Activated T-cell treated with anti-CD3 and anti-CD28 coated beads, Interleukin-2, amount 50 U/mL, for 24 hours (primary cell): ENCODE data around the gene SERPINB8.

Experiments used
- DNase-seq: peaks from one replicate; pipeline ENCODE4 v3.0.0-alpha.2; 2020
- H3K27ac Mint-ChIP-seq: 2 replicates; pipeline ENCODE4 v1.8.0; 2020; ENCODE audit warnings: mild to moderate bottlenecking, mixed read lengths
- H3K27me3 Mint-ChIP-seq: 2 replicates; pipeline ENCODE4 v1.8.0; 2020; ENCODE audit warnings: mixed read lengths
- H3K36me3 Mint-ChIP-seq: 2 replicates; pipeline ENCODE4 v1.8.0; 2020; ENCODE audit warnings: low read depth, mixed read lengths
- H3K4me1 Mint-ChIP-seq: 2 replicates; pipeline ENCODE4 v1.8.0; 2020; ENCODE audit warnings: low read depth, mixed read lengths
- H3K4me3 Mint-ChIP-seq: 2 replicates; pipeline ENCODE4 v1.8.0; 2020; ENCODE audit warnings: mild to moderate bottlenecking, moderate library complexity, mixed read lengths
- H3K9me3 Mint-ChIP-seq: 2 replicates; pipeline ENCODE4 v1.8.0; 2020; ENCODE audit warnings: mixed read lengths

SERPINB8 gene

GRCh38 chr18:63953811-63954210 lies 16.1 kb upstream of the SERPINB8 start:
- H3K4me3 Mint-ChIP-seq = no peak overlapping the region
- no peak overlapping the region for H3K27ac Mint-ChIP-seq
- no peak for DNase-seq
- H3K27me3 Mint-ChIP-seq = peaks cover 38% of the 10 kb centered on the region
- H3K9me3 Mint-ChIP-seq = peaks cover 5% of the 10 kb centered on the region
- peaks cover 4% of the 10 kb centered on the region for H3K36me3 Mint-ChIP-seq
- H3K4me1 Mint-ChIP-seq = peaks cover 35% of the 10 kb centered on the region

GRCh38 chr18:63956755-63957154 lies 13.1 kb upstream of the SERPINB8 start:
- H3K27me3 Mint-ChIP-seq = peaks cover 51% of the 10 kb centered on the region
- peaks cover 12% of the 10 kb centered on the region for H3K4me1 Mint-ChIP-seq
- no peak for DNase-seq
- peaks cover under 1% of the 10 kb centered on the region for H3K36me3 Mint-ChIP-seq
- no peak overlapping the region for H3K4me3 Mint-ChIP-seq
- H3K9me3 Mint-ChIP-seq = peaks cover under 1% of the 10 kb centered on the region
- no peak overlapping the region for H3K27ac Mint-ChIP-seq

- Mint-ChIP-seq H3K27ac (no peak overlapping the region), H3K36me3 (no peaks in the 10 kb centered on the region), H3K4me1 (peaks cover 9% of the 10 kb centered on the region), H3K4me3 (no peak overlapping the region), H3K9me3 (no peaks in the 10 kb centered on the region), H3K27me3 (peaks cover 35% of the 10 kb centered on the region)
- DNase-seq = no peak
Observed at GRCh38 chr18:63960891-63961290, 9.0 kb upstream of the SERPINB8 start.

- no peak for DNase-seq
- H3K4me3 Mint-ChIP-seq = no peak overlapping the region
- H3K9me3 Mint-ChIP-seq = no peaks in the 10 kb centered on the region
- H3K27me3 Mint-ChIP-seq = peaks cover 29% of the 10 kb centered on the region
- H3K4me1 Mint-ChIP-seq = peaks cover 8% of the 10 kb centered on the region
- H3K36me3 Mint-ChIP-seq = no peaks in the 10 kb centered on the region
- no peak overlapping the region for H3K27ac Mint-ChIP-seq
Observed at GRCh38 chr18:63961435-63961980, 8.4 kb upstream of the SERPINB8 start.

GRCh38 chr18:63962137-63962536 lies 7.7 kb upstream of the SERPINB8 start:
- no peaks in the 10 kb centered on the region for H3K9me3 Mint-ChIP-seq

GRCh38 chr18:63963615-63964256 lies 6.1 kb upstream of the SERPINB8 start:
- Mint-ChIP-seq H3K4me1 (peaks cover 5% of the 10 kb centered on the region), H3K36me3 (no peaks in the 10 kb centered on the region), H3K27ac (no peak overlapping the region), H3K9me3 (no peaks in the 10 kb centered on the region), H3K27me3 (peaks cover 17% of the 10 kb centered on the region), H3K4me3 (no peak overlapping the region)
- DNase-seq = peak; percentile 41

More at GRCh38 chr18:63962137-63962536, 7.7 kb upstream of the SERPINB8 start:
- no peak overlapping the region for H3K27ac Mint-ChIP-seq
- no peak for DNase-seq
- H3K4me3 Mint-ChIP-seq = no peak overlapping the region
- H3K27me3 Mint-ChIP-seq = peaks cover 23% of the 10 kb centered on the region
- no peaks in the 10 kb centered on the region for H3K36me3 Mint-ChIP-seq
- peaks cover 5% of the 10 kb centered on the region for H3K4me1 Mint-ChIP-seq

- no peak overlapping the region for H3K4me3 Mint-ChIP-seq
- H3K9me3 Mint-ChIP-seq = no peaks in the 10 kb centered on the region
- peaks cover 3% of the 10 kb centered on the region for H3K36me3 Mint-ChIP-seq
- no peak overlapping the region for H3K27ac Mint-ChIP-seq
- no peak for DNase-seq
- H3K27me3 Mint-ChIP-seq = peaks cover 10% of the 10 kb centered on the region
- H3K4me1 Mint-ChIP-seq = peaks cover 15% of the 10 kb centered on the region
Observed at GRCh38 chr18:63964908-63965307, 5.0 kb upstream of the SERPINB8 start.

GRCh38 chr18:63965716-63966330 lies 4.1 kb upstream of the SERPINB8 start:
- Mint-ChIP-seq H3K4me3 (no peak overlapping the region), H3K9me3 (no peaks in the 10 kb centered on the region), H3K4me1 (peaks cover 18% of the 10 kb centered on the region), H3K27ac (no peak overlapping the region), H3K27me3 (peaks cover 10% of the 10 kb centered on the region), H3K36me3 (peaks cover 5% of the 10 kb centered on the region)
- no peak for DNase-seq

GRCh38 chr18:63970809-63971205 lies 926 bp downstream of the SERPINB8 start:
- Mint-ChIP-seq H3K27ac (peak overlapping the region; percentile 96), H3K27me3 (no peaks in the 10 kb centered on the region), H3K4me1 (peaks cover 40% of the 10 kb centered on the region), H3K9me3 (no peaks in the 10 kb centered on the region), H3K36me3 (peaks cover 8% of the 10 kb centered on the region), H3K4me3 (peak overlapping the region; percentile 86)
- DNase-seq = no peak

GRCh38 chr18:63971320-63972001 lies 1.6 kb downstream of the SERPINB8 start:
- Mint-ChIP-seq H3K4me1 (peaks cover 40% of the 10 kb centered on the region), H3K9me3 (no peaks in the 10 kb centered on the region), H3K27ac (peak overlapping the region; percentile 96), H3K4me3 (peak overlapping the region; percentile 86), H3K27me3 (no peaks in the 10 kb centered on the region), H3K36me3 (peaks cover 8% of the 10 kb centered on the region)
- DNase-seq = no peak

GRCh38 chr18:63972002-63972376 lies 2.1 kb downstream of the SERPINB8 start:
- Mint-ChIP-seq H3K9me3 (no peaks in the 10 kb centered on the region), H3K4me1 (peaks cover 40% of the 10 kb centered on the region), H3K36me3 (peaks cover 8% of the 10 kb centered on the region), H3K27me3 (no peaks in the 10 kb centered on the region), H3K27ac (no peak overlapping the region), H3K4me3 (peak overlapping the region; percentile 86)
- DNase-seq = no peak

- Mint-ChIP-seq H3K27me3 (no peaks in the 10 kb centered on the region), H3K4me3 (no peak overlapping the region), H3K36me3 (peaks cover 10% of the 10 kb centered on the region), H3K4me1 (peaks cover 42% of the 10 kb centered on the region), H3K27ac (peak overlapping the region; percentile 16), H3K9me3 (no peaks in the 10 kb centered on the region)
- no peak for DNase-seq
Observed at GRCh38 chr18:63974991-63975390, 5.1 kb downstream of the SERPINB8 start.

GRCh38 chr18:63975628-63976027 lies 5.7 kb downstream of the SERPINB8 start:
- H3K4me1 Mint-ChIP-seq = peaks cover 42% of the 10 kb centered on the region

GRCh38 chr18:63977040-63977439 lies 7.2 kb downstream of the SERPINB8 start:
- no peak overlapping the region for H3K27ac Mint-ChIP-seq
- H3K4me3 Mint-ChIP-seq = no peak overlapping the region
- H3K27me3 Mint-ChIP-seq = no peaks in the 10 kb centered on the region
- no peaks in the 10 kb centered on the region for H3K9me3 Mint-ChIP-seq
- no peak for DNase-seq
- peaks cover 29% of the 10 kb centered on the region for H3K4me1 Mint-ChIP-seq
- peaks cover 26% of the 10 kb centered on the region for H3K36me3 Mint-ChIP-seq

More at GRCh38 chr18:63975628-63976027, 5.7 kb downstream of the SERPINB8 start:
- Mint-ChIP-seq H3K9me3 (no peaks in the 10 kb centered on the region), H3K27ac (no peak overlapping the region), H3K36me3 (peaks cover 15% of the 10 kb centered on the region), H3K27me3 (no peaks in the 10 kb centered on the region), H3K4me3 (no peak overlapping the region)
- DNase-seq = no peak
